CD4-positive, alpha-beta T cell (primary cell): ENCODE measurements around the gene PLLP. TPM values are rescaled to one million over a fixed set of nuclear protein-coding genes. Genes with fewer than 3 reads are reported as not detected.

ENCODE experiments used
- ATAC-seq: fragments of 200-7000 bp; cut with Tn5 transposase; one replicate; pipeline ENCODE4 v1.10.0; 2022; ENCODE audit warnings: mild to moderate bottlenecking; ENCODE audit not compliant: poor library complexity
- CTCF ChIA-PET: fragments of 350-600 bp; sonication (Branson Sonifier 250); formaldehyde crosslinking; loops from one replicate; lab custom pipeline; 2021; ENCODE audit warnings: antibody characterized with exemption, inconsistent platforms; lab: Charles Lee
- POLR2A ChIA-PET: fragments of 350-600 bp; sonication (Branson Sonifier 250); formaldehyde crosslinking; loops from one replicate; lab custom pipeline; 2021; ENCODE audit warnings: antibody characterized with exemption, inconsistent platforms; lab: Charles Lee
- DNase-seq, 14 experiments: peaks; one replicate each; pipeline ENCODE4 v3.0.0-alpha.2; 2013 to 2020; ENCODE audit warnings: mixed read lengths in 2 of 14
- H3K27ac ChIP-seq, 2 donors: one replicate each; pipeline versions ENCODE4 v1.5.1 to v1.7.0; 2013; ENCODE audit warnings: low read length in 2 of 2, low read depth in 1 of 2, mild to moderate bottlenecking in 1 of 2
- H3K27me3 ChIP-seq, 2 experiments: 1 replicate in 1 of 2; 2 replicates in 1 of 2; pipeline versions ENCODE4 v1.6.1 to v1.7.0; 2013; ENCODE audit warnings: low read length in 2 of 2, control low read depth in 1 of 2, mild to moderate bottlenecking in 1 of 2, moderate library complexity in 1 of 2; ENCODE audit not compliant: insufficient read depth in 2 of 2, control insufficient read depth in 1 of 2
- H3K36me3 ChIP-seq: one replicate; pipeline ENCODE4 v1.6.1; 2013; ENCODE audit warnings: low read length, control low read depth; ENCODE audit not compliant: insufficient read depth
- H3K4me1 ChIP-seq: one replicate; pipeline ENCODE4 v1.6.1; 2013; ENCODE audit warnings: low read length, control low read depth; ENCODE audit not compliant: insufficient read depth
- H3K4me3 ChIP-seq: one replicate; pipeline ENCODE4 v1.5.1; 2013; ENCODE audit warnings: mild to moderate bottlenecking, low read length, moderate library complexity
- H3K9me3 ChIP-seq, 2 experiments: 1 replicate in 1 of 2; 2 replicates in 1 of 2; pipeline versions ENCODE4 v1.6.1 to v1.7.0; 2013; ENCODE audit warnings: low read length in 2 of 2, mild to moderate bottlenecking in 2 of 2, control low read depth in 1 of 2, moderate library complexity in 1 of 2; ENCODE audit not compliant: control insufficient read depth in 1 of 2, insufficient read depth in 1 of 2
- H3K27ac Mint-ChIP-seq: one replicate; pipeline ENCODE4 v1.8.0; 2020; ENCODE audit warnings: mixed read lengths
- H3K27me3 Mint-ChIP-seq: one replicate; pipeline ENCODE4 v1.8.0; 2021; ENCODE audit warnings: mixed read lengths
- H3K36me3 Mint-ChIP-seq: one replicate; pipeline ENCODE4 v1.8.0; 2021; ENCODE audit warnings: low read depth, mixed read lengths
- H3K4me1 Mint-ChIP-seq: one replicate; pipeline ENCODE4 v1.8.0; 2021; ENCODE audit warnings: low read depth, mixed read lengths
- H3K4me3 Mint-ChIP-seq: one replicate; pipeline ENCODE4 v1.8.0; 2020; ENCODE audit warnings: mild to moderate bottlenecking, mixed read lengths
- H3K9me3 Mint-ChIP-seq: one replicate; pipeline ENCODE4 v1.8.0; 2020; ENCODE audit warnings: mixed read lengths
- intact Hi-C, 2 experiments: fragments of 100-400 bp; cut with DNase I in 1 of 2; cut with micrococcal nuclease in 1 of 2; formaldehyde crosslinking; loops; one replicate each; pipeline versions ENCODE4 v1.15.1 to v1.9.0; 2023 to 2025; cut with DNase I, micrococcal nuclease
- total RNA-seq, 174 experiments: library from RNA in 2 of 174; stranded (reverse) in 2 of 174; gene quantifications; one replicate each; pipeline ENCODE4 v1.2.3 and lab custom pipeline; 2021 to 2026
- TF ChIP-seq, protein P1 (sequence below): fragments of 200-600 bp; IDR thresholded peaks from one replicate; pipeline ENCODE4 v1.8.0; 2022; ENCODE audit warnings: antibody characterized with exemption, mild to moderate bottlenecking

Gene PLLP
- total RNA-seq, 2 experiments from 2014 or later: 1.8 to 2.5 TPM

GRCh38 chr16:57264381-57264780 is 20.1 kb downstream of the PLLP start:
- no peaks in the 10 kb centered on the region for H3K36me3 ChIP-seq
- no peak overlapping the region for H3K27ac ChIP-seq
- ChIA-PET CTCF (no interaction called here), POLR2A (interaction anchor here (0.6 to 1.2 kb wide), 2 partner anchors 18 to 187 kb away, joined by 3 to 4 read pairs; no protein-coding TSS in a partner anchor)
- DNase-seq: peak in 2 of 14 experiments; percentile 2 to 19
- no peaks in the 10 kb centered on the region for H3K27me3 ChIP-seq
- intact Hi-C loops: loop anchor here in 1 of 2 experiments (10.0 kb wide), 1 partner anchor 530 kb away; the partner anchor contains the start of gene NUP93
- Mint-ChIP-seq H3K9me3 (no peaks in the 10 kb centered on the region), H3K4me1 (peaks cover 61% of the 10 kb centered on the region), H3K4me3 (no peak overlapping the region), H3K27me3 (no peaks in the 10 kb centered on the region), H3K36me3 (peaks cover 5% of the 10 kb centered on the region), H3K27ac (peak overlapping the region; percentile 97)
- no peaks in the 10 kb centered on the region for H3K9me3 ChIP-seq
- TF ChIP-seq, protein P1, sequence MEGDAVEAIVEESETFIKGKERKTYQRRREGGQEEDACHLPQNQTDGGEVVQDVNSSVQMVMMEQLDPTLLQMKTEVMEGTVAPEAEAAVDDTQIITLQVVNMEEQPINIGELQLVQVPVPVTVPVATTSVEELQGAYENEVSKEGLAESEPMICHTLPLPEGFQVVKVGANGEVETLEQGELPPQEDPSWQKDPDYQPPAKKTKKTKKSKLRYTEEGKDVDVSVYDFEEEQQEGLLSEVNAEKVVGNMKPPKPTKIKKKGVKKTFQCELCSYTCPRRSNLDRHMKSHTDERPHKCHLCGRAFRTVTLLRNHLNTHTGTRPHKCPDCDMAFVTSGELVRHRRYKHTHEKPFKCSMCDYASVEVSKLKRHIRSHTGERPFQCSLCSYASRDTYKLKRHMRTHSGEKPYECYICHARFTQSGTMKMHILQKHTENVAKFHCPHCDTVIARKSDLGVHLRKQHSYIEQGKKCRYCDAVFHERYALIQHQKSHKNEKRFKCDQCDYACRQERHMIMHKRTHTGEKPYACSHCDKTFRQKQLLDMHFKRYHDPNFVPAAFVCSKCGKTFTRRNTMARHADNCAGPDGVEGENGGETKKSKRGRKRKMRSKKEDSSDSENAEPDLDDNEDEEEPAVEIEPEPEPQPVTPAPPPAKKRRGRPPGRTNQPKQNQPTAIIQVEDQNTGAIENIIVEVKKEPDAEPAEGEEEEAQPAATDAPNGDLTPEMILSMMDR: no peak
- no peak overlapping the region for H3K4me3 ChIP-seq
- peaks cover 66% of the 10 kb centered on the region for H3K4me1 ChIP-seq
- no peak for ATAC-seq

DNA sequence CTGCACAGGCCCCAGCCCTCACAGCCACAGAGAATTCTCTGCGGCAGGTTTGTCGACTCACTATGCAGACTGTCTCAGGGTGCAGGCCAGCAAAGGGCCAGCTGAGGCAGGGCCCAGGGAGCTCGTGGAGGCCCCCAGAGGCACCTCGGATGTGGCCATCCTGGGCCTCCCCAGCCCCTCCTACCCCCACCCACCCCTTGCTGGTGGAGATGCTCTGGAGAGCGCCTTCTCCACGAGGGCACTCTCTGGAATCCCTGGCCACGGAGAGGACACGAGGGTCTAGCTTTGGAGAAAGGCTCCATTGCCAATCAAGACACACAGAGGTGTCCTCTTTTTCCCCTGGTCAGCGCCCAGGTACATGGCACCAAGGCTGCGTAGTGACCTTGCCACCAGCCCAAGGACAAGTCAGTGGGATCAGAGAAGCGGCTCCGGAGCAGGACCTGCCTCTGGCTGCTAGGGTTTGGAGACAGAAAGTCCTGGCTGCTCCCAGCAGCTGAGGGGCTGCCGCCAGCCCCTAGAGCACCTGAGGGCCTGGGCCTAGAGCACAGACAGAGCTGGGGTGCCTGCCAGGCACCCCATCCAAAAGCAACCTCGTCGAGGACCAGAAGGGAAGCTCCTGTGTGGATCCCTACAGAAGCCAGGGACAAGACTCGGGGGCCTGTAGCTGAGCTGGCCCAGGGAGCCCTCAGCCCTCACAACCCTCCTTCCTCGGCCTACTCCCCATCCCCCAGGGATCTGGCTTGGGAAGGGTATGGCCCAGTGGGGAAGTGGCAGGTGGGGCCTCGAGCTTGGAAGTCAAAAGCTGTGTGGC is 20.7 kb downstream of the PLLP start:
- Histone ChIP-seq H3K27me3 (no peaks in the 10 kb centered on the region), H3K9me3 (no peaks in the 10 kb centered on the region), H3K36me3 (no peaks in the 10 kb centered on the region), H3K27ac (no peak overlapping the region), H3K4me1 (peaks cover 62% of the 10 kb centered on the region), H3K4me3 (no peak overlapping the region)
- TF ChIP-seq, protein P1: no peak
- Mint-ChIP-seq H3K27me3 (no peaks in the 10 kb centered on the region), H3K4me1 (peaks cover 55% of the 10 kb centered on the region), H3K36me3 (peaks cover 5% of the 10 kb centered on the region), H3K4me3 (no peak overlapping the region), H3K9me3 (no peaks in the 10 kb centered on the region), H3K27ac (peak overlapping the region; percentile 97)
- ChIA-PET CTCF (no interaction called here), POLR2A (interaction anchor here (0.6 kb wide), 1 partner anchor 188 kb away, joined by 3 read pairs; no protein-coding TSS in a partner anchor)
- intact Hi-C loops: loop anchor here (2.0 to 10.0 kb wide), 2 partner anchors 35 to 529 kb away; partner anchors contain the start of gene NUP93 (in 1 of the 2)
- ATAC-seq (no peak), DNase-seq (peak in 1 of 14 experiments; percentile 1)

- H3K4me3 Mint-ChIP-seq: no peak overlapping the region
- Histone ChIP-seq H3K36me3 (no peaks in the 10 kb centered on the region), H3K4me1 (peaks cover 54% of the 10 kb centered on the region), H3K9me3 (no peaks in the 10 kb centered on the region), H3K4me3 (no peak overlapping the region), H3K27ac (no peak overlapping the region), H3K27me3 (no peaks in the 10 kb centered on the region)
- ChIA-PET CTCF (no interaction called here), POLR2A (no interaction called here)
- intact Hi-C loops: loop anchor here (2.0 to 10.0 kb wide), 2 partner anchors 36 to 528 kb away; partner anchors contain the start of gene NUP93 (in 1 of the 2)
- no peaks in the 10 kb centered on the region for H3K9me3 Mint-ChIP-seq
- TF ChIP-seq, protein P1: no peak
- peak overlapping the region; percentile 90 for H3K27ac Mint-ChIP-seq
- ATAC-seq (no peak), DNase-seq (peak in 1 of 14 experiments; percentile 0)
- H3K4me1 Mint-ChIP-seq: peaks cover 47% of the 10 kb centered on the region
- no peaks in the 10 kb centered on the region for H3K27me3 Mint-ChIP-seq
- H3K36me3 Mint-ChIP-seq: peaks cover 5% of the 10 kb centered on the region
Observed at GRCh38 chr16:57262841-57263540, 21.5 kb downstream of the PLLP start.
